Neural progenitor cell (in vitro differentiated cells): Measurements from ENCODE around the gene RHBDL2.

Source experiments
- EZH2phosphoT487 ChIP-seq: fragments of 200-600 bp; sonication (generic); IDR thresholded peaks from 2 replicates; pipeline ENCODE4 v1.6.1; 2017; ENCODE audit warnings: antibody characterized with exemption
- TF ChIP-seq, protein P1 (sequence below): fragments of 200-600 bp; sonication (generic); IDR thresholded peaks from 2 replicates; pipeline ENCODE4 v1.5.1; 2017; ENCODE audit warnings: antibody characterized with exemption, mild to moderate bottlenecking

DNA sequence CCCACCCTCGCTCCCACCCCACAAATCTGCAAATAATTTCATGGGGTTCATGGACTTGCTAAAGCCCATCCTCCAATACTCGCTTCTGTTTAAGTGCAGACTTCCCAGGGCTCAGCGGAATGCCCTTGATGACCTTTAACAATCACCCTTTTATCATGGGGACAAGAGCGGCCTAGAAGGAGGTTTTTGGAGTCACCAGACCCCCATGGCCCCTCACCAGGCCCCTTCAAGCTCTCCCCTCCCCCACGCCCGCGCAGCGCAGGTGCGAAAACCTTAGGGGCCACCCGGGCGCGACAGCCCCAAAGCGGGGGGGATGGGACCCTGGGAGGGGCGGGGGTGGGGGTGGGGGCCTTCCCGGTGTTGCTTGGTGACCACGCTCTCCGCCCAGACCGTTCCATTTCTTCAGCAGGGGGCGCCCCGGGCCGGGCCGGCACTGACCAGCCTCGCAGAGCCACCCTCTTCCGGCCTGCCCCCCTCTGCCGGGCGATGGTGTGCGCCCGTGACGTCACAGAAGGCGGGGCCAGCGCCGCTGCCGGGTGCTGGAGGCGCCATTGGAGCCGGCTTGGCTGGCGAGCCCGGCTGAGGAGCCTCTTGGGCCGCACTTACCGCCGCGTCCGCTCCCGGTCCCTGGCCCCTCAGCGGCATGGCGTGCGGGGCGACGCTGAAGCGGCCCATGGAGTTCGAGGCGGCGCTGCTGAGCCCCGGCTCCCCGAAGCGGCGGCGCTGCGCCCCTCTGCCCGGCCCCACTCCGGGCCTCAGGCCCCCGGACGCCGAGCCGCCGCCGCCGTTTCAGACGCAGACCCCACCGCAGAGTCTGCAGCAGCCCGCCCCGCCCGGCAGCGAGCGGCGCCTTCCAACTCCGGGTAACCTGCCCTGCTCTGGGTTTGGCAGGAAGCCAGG is 49.4 kb upstream of the RHBDL2 start, which contains the start of gene AKIRIN1:
- TF ChIP-seq, protein P1, sequence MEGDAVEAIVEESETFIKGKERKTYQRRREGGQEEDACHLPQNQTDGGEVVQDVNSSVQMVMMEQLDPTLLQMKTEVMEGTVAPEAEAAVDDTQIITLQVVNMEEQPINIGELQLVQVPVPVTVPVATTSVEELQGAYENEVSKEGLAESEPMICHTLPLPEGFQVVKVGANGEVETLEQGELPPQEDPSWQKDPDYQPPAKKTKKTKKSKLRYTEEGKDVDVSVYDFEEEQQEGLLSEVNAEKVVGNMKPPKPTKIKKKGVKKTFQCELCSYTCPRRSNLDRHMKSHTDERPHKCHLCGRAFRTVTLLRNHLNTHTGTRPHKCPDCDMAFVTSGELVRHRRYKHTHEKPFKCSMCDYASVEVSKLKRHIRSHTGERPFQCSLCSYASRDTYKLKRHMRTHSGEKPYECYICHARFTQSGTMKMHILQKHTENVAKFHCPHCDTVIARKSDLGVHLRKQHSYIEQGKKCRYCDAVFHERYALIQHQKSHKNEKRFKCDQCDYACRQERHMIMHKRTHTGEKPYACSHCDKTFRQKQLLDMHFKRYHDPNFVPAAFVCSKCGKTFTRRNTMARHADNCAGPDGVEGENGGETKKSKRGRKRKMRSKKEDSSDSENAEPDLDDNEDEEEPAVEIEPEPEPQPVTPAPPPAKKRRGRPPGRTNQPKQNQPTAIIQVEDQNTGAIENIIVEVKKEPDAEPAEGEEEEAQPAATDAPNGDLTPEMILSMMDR = no peak
- no peak for TF ChIP-seq EZH2phosphoT487
